Colonic mucosa (tissue), 4 donors: ENCODE data around the gene MPP3. TPM values are rescaled to one million over a fixed set of nuclear protein-coding genes. Genes with fewer than 3 reads are reported as not detected.

Source experiments
- DNase-seq: peaks from one replicate; pipeline ENCODE4 v3.0.0-alpha.2; 2020
- H3K27ac ChIP-seq: fragments of 200-600 bp; one replicate; pipeline ENCODE4 v1.8.0; 2021
- H3K27me3 ChIP-seq: fragments of 200-600 bp; one replicate; pipeline ENCODE4 v1.8.0; 2021
- H3K36me3 ChIP-seq: fragments of 200-600 bp; one replicate; pipeline ENCODE4 v1.8.0; 2021
- H3K4me1 ChIP-seq: fragments of 200-600 bp; one replicate; pipeline ENCODE4 v1.8.0; 2021; ENCODE audit warnings: mild to moderate bottlenecking
- H3K4me3 ChIP-seq: fragments of 200-600 bp; one replicate; pipeline ENCODE4 v1.8.0; 2021
- H3K9ac ChIP-seq, 2 donors: one replicate each; pipeline ENCODE4 v1.7.0; 2013; ENCODE audit warnings: control low read depth in 2 of 2, low read depth in 2 of 2, low read length in 2 of 2
- H3K9me3 ChIP-seq: fragments of 200-600 bp; one replicate; pipeline ENCODE4 v1.8.0; 2021
- intact Hi-C: fragments of 100-400 bp; cut with DNase I; formaldehyde crosslinking; loops from one replicate; pipeline ENCODE4 v1.14.1; 2022
- total RNA-seq, 2 donors: library from RNA; stranded (reverse); fragmentation: NEBNext Ultra II Directional in 1 of 2; extraction: Animal tissue kit (Norgen Biotek cat#: 25700) in 1 of 2; gene quantifications; one replicate each; pipeline ENCODE4 v1.2.1, GENCODE V29; 2021
- TF ChIP-seq, protein P1 (sequence below): fragments of 200-600 bp; IDR thresholded peaks from one replicate; pipeline ENCODE4 v1.8.0; 2022; ENCODE audit warnings: antibody characterized with exemption, mild to moderate bottlenecking
- donor health status: healthy.
- donor health status: DM: no; HTN: no; CAD: no.
- donor health status: DM: no; HTN: no; CAD: no.

Gene MPP3
- total RNA-seq, 2 donors from 2014 or later = 1.9 to 3.1 TPM

DNA sequence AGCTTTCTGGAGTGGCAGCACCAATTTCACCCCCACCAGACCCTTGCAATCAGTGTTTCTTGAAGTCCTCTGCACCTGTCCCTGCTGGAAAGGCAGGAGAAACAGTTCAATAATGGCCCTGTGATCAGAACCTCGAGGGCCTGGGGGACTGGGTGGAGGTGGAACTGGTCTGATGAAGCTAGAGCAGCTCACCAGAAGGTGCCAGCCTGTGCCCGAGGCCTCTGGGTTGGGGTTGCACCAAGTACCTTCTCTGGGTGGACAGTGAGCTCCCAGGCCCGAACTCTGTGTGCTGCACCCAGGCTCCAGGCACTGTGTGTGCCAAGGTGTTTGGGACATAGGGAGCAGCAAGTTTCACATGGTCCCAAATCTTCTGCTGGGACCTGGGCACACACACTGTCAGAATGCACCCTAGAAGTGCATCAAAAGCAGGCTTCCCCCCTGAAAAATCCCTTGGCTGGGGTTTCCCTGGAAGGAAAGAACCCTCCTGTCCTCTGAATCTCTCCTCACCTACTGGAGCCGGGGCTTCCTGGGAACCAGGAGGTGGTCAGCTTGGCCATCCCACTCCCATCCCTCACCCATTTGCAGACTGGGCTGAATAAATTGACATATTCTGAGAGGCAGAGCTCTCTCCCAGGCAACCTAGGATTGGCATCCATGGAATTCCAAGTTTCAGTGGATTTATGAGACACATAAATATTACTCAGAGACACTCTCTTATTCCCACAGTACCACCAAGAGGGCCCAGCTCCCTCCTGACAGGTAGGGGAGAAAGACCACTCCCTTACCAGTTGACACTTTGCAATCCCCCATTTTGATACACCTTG is 31.4 kb upstream of the MPP3 start:
- Histone ChIP-seq H3K4me1 (no peaks in the 10 kb centered on the region), H3K27me3 (no peaks in the 10 kb centered on the region), H3K9me3 (no peaks in the 10 kb centered on the region), H3K9ac (no peak overlapping the region), H3K27ac (no peak overlapping the region), H3K4me3 (no peak overlapping the region), H3K36me3 (no peaks in the 10 kb centered on the region)
- DNase-seq = no peak
- TF ChIP-seq, protein P1, sequence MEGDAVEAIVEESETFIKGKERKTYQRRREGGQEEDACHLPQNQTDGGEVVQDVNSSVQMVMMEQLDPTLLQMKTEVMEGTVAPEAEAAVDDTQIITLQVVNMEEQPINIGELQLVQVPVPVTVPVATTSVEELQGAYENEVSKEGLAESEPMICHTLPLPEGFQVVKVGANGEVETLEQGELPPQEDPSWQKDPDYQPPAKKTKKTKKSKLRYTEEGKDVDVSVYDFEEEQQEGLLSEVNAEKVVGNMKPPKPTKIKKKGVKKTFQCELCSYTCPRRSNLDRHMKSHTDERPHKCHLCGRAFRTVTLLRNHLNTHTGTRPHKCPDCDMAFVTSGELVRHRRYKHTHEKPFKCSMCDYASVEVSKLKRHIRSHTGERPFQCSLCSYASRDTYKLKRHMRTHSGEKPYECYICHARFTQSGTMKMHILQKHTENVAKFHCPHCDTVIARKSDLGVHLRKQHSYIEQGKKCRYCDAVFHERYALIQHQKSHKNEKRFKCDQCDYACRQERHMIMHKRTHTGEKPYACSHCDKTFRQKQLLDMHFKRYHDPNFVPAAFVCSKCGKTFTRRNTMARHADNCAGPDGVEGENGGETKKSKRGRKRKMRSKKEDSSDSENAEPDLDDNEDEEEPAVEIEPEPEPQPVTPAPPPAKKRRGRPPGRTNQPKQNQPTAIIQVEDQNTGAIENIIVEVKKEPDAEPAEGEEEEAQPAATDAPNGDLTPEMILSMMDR = no peak
- intact Hi-C loops = no loop called here

DNA sequence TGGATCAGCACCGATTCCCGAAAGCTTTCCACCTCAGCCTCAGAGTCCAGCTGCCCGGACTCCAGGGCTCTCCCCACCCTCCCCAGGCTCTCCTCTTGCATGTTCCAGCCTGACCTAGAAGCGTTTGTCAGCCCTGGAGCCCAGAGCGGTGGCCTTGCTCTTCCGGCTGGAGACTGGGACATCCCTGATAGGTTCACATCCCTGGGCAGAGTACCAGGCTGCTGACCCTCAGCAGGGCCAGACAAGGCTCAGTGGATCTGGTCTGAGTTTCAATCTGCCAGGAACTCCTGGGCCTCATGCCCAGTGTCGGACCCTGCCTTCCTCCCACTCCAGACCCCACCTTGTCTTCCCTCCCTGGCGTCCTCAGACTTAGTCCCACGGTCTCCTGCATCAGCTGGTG is 29.0 kb upstream of the MPP3 start:
- TF ChIP-seq, protein P1 = no peak
- Histone ChIP-seq H3K36me3 (no peaks in the 10 kb centered on the region), H3K4me3 (no peak overlapping the region), H3K4me1 (no peaks in the 10 kb centered on the region), H3K27ac (no peak overlapping the region), H3K9ac (no peak overlapping the region), H3K9me3 (no peaks in the 10 kb centered on the region), H3K27me3 (no peaks in the 10 kb centered on the region)
- no peak for DNase-seq
- intact Hi-C loops = no loop called here

DNA sequence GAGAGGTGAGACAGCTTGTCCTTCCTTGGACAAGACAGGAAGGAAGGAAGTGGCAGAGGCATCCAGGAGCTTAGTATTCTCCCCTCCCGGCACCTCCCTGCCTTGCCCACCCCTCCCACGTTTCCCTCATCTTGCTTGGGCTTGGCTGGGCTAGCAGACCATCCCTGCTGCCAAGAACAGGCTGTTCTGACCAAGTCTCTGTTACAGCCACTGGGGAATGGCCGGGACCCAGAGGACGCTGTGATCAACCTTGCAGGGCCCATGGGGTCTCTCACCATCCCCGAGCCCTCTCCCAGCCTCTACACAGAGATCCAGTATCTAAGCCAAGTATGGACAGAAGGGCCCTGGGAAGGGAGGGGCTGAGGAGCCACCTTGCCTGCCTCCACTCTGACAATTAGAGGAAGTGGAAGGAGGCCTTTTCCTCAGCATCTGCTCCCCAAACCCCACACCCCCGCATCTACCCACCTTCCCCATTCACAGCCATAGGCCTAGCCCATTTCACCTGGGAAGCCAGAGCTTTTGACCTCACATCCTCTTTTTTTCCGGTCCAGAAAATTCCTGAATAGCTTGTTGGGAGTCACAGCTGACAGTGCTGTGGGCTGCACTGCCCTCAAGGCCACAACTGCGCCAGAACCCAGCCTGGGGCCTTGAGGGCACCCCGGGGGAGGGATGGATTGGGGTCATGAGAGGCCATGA is 28.1 kb upstream of the MPP3 start:
- H3K9me3 ChIP-seq = no peaks in the 10 kb centered on the region
- H3K36me3 ChIP-seq = no peaks in the 10 kb centered on the region
- no peak overlapping the region for H3K9ac ChIP-seq
- H3K4me1 ChIP-seq = no peaks in the 10 kb centered on the region
- H3K27ac ChIP-seq = no peak overlapping the region
- DNase-seq = no peak
- TF ChIP-seq, protein P1 = no peak
- H3K27me3 ChIP-seq = no peaks in the 10 kb centered on the region
- intact Hi-C loops = no loop called here
- no peak overlapping the region for H3K4me3 ChIP-seq

DNA sequence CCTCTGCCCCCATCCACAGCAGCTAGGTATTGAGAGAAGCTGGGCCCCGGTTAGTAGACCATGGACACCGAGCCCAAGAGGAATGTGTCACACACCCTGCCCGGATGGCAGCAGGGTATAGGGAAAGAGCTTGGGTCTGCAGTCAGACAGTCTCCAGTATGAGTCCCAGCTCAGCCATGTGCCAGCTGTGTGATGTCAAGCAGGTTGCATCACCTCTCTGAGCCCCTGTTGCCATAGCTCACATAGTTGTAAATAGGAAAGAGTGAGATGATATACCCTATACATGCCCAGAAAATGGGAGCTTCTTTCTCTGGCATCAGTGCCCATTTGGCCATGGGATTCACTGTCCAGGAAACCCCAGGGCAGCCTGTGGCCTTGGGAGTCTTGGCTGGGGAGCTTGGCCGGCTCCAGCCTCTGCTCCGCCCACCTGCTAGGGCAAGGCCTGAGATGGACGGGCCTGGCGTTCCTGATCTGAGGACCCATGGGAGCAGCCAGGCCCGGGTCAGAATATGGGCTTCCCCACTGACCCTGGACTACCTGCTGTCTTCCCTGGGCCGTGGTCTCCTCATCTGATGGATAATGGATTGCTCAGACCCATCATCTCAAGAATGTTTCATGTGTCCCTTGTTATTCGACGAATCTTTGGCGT is 27.3 kb upstream of the MPP3 start:
- Histone ChIP-seq H3K9ac (no peak overlapping the region), H3K27me3 (no peaks in the 10 kb centered on the region), H3K4me1 (no peaks in the 10 kb centered on the region), H3K9me3 (no peaks in the 10 kb centered on the region), H3K27ac (no peak overlapping the region), H3K4me3 (no peak overlapping the region), H3K36me3 (no peaks in the 10 kb centered on the region)
- intact Hi-C loops = no loop called here
- TF ChIP-seq, protein P1 = no peak
- no peak for DNase-seq

DNA sequence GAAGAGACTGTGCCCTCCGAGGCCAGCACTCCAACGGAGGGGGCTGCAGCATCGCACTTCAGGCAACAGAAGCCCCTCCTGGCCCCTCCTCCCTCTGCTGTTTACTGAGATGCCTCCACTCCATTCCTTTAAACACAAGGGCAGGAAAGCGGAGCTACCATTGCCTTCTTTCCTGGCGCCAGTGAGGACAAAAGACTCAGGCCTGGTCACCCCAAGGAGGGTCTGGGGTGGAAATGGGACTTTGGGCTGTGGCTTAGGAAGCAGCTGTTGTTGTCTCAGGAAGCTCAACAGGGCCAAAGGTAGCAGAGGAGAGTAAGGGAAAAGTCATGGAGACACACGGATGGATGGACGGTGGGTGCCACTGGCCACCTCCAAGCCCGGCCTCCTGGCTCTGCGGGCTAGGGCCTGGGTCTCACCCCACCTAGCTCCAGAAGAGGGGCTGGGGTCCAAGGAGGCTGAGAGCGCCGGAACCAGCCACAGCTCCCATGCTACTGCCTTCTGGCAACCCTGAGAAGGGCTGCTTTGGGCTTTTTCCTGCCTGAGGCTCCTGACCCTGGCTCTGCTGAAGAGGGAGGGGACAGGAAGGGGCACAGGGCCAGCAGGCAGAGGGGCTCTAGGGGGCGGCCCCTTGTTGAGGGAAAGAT is 25.1 kb upstream of the MPP3 start:
- no peak overlapping the region for H3K9ac ChIP-seq
- H3K4me3 ChIP-seq = no peak overlapping the region
- H3K27ac ChIP-seq = no peak overlapping the region
- TF ChIP-seq, protein P1 = no peak
- H3K27me3 ChIP-seq = no peaks in the 10 kb centered on the region
- no peak for DNase-seq
- H3K4me1 ChIP-seq = no peaks in the 10 kb centered on the region
- intact Hi-C loops = no loop called here
- H3K9me3 ChIP-seq = no peaks in the 10 kb centered on the region
- H3K36me3 ChIP-seq = no peaks in the 10 kb centered on the region
